GM18909 (cell line): ENCODE data around the gene MARK2.
"Not testable (repeated sequence)": the region's sequence is repeated elsewhere in the genome, so short reads cannot be mapped to it uniquely, and the experiment has no call there.

Source experiments
- ATAC-seq: cut with Tn5 transposase; IDR thresholded peaks from one replicate; pipeline ENCODE4 v1.9.1; 2021; ENCODE audit warnings: mild to moderate bottlenecking; ENCODE audit not compliant: unreplicated experiment, poor library complexity

MARK2 gene

DNA sequence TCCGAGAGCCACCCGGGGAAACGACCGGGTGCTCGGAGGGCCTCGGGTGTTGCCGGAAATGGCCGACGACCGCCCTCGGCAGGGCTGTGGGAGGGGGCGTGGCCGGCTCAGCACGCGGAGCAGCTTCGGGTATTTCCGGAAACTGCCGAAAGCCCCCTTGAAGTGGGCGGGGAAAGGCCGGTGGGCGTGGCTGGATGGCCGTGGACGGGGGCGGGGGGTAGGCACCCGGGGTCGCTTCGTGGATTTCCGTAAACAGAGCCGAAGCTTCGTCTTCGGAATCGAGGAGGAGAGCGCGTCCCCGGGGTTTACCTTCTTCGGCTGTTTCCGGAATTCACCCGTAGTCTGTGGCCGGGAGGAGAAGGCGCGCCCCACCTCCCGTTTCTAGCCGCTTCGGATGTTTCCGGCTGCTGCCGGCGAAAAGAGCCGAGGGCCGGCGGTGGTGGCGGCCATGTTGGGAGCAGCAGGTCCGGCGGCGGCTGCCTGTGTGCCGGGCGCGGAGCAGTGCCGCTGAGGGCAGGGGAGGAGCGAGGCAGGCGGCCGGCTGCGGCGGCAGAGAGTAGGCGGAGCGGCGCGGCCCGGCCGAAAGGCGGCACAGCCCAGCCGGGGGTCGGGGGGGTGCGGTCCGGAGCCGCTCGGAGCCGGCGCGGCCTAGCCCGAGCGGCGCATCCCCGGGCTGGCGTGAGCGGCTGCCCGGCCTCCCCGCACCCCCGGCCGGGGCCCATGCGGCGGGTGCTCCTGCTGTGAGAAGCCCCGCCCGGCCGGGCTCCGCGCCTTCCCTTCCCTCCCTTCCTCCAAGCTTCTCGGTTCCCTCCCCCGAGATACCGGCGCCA is at the start of gene MARK2:
Gene MARK2, plus strand, starts transcription at position 433 of the 830 bp plus-strand sequence. Its CDS starts 397 bp downstream, at position 830.
- peak; percentile 80 for ATAC-seq

- no peak for ATAC-seq
Measured at GRCh38 chr11:63791495-63792167, 47.3 kb upstream of the MARK2 start.

GRCh38 chr11:63793161-63793560 is 45.7 kb upstream of the MARK2 start:
- ATAC-seq, result no peak

DNA sequence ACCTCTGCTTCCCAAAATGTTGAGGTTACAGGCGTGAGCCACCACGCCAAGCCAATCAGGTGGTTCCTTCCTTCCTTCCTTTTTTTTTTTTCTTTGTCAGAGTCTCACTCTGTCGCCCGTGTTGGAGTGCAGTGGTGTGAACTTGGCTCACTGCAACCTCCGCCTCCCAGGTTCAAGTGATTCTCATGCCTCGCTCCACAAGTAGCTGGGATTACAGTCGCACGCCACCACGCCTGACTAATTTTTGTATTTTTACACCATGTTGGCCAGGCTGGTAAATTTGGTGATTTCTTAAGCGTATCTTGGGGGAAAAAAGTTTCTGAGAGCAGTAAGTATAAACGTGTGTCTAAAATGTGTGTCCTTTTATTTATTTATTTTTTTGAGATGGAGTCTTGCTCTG is 43.8 kb upstream of the MARK2 start:
- ATAC-seq, result no peak

- no peak for ATAC-seq
Measured at GRCh38 chr11:63800921-63801320, 38.0 kb upstream of the MARK2 start.

GRCh38 chr11:63802637-63803414 is 36.1 kb upstream of the MARK2 start:
- no peak for ATAC-seq

DNA sequence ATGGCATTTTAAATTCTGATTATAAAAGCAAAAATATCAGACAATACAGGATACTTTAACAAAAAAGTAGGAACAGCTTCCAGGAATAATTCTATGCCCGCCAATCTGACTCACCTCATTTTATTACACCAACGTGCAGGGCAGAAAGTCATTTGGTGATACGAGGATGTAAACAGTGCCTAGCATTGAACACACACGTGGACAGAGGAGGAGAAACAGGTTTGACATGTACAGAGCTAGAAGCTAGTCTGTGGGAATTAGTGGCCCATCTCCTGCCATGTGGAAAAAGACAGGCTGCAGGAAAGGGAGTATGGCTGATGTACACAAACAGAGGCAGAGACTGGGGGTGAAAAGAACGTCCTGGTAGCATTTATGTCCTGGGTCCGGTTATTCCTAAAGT is 34.7 kb upstream of the MARK2 start:
- no peak for ATAC-seq

GRCh38 chr11:63805844-63806415 is 33.0 kb upstream of the MARK2 start:
- no peak for ATAC-seq

DNA sequence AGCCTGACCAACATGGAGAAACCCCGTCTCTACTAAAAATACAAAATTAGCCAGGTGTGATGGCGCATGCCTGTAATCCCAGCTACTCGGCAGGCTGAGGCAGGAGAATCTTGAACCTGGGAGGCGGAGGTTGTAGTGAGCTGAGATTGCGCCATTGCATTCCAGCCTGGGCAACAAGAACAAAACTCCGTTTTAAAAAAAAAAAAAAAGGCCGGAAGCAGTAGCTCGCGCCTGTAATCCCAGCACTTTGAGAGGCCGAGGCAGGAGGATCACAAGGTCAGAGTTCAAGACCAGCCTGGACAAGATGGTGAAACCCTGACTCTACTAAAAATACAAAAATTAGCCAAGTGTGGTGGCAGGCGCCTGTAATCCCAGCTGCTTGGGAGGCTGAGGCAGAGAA is 28.5 kb upstream of the MARK2 start:
- not testable (repeated sequence) for ATAC-seq

- ATAC-seq, result no peak
Measured at GRCh38 chr11:63811522-63811921, 27.4 kb upstream of the MARK2 start.

DNA sequence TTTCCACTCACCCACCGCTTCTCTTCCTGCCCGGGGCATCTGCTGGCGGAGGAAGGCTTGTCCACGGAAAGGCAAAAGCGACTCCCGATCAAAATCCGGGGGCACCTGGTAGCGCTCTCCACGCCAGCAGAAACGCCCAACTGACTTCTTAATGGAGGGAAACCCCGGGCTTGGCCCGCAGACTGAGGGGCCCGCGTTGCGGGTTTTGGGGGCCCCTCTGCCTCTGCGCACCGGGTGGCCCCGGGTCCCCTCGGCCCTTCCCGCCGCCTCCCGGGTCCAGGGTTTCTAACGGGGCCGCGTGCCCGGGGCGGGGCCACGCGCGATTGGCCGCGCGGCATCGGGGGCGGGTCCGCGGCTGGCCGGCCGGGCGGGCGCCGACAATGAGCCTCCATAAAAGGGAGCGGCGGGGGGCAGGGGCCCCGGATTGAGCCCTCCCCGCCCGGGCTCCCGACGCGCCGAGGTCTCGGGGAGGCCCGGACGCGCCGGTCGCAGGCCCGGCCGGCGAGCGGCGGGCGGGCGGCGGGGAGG is 25.8 kb upstream of the MARK2 start, which contains the start of gene SPINDOC:
Gene SPINDOC, plus strand, starts transcription at position 422 of the 528 bp plus-strand sequence. CDS start 231 bp downstream, outside the sequence.
- peak; percentile 85 for ATAC-seq

DNA sequence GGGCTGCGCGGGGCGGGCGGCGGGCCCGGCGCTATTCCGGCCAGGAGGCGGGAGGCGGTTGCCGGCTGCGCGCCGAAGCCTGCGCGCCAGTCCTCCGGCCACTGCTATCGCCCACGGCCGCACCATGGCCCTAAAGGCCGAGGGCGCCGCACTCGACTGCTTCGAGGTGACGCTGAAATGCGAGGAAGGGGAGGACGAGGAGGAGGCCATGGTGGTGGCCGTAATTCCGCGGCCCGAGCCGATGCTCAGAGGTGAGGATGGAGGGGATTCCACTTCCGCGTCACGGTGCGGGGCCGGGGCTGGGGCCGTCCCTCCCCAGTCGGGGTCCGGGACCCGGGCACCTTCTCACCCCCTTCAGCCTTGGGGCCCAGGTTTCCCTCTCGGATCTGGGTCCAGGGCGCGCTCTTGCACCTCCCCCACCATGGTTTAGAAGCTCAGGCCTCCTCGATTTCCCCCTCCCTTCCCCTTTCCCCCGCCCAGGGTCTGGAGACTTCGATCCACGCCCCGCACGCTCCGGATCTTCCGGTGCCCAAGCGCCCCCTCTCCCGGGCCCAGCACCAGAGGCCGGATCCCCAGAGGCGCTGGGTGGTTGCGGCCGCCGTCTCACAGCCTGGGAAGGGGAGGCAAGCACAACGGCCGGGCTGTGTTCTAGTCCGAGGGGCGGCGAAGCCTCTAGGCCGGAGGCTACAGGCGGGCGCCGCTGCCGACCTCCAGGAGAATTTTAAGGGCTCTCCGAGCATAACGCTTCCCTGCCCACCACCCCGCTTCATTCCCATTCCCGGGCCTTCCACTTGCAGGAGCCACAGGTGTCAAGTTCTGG is 25.1 kb upstream of the MARK2 start:
- ATAC-seq, result peak; percentile 42

- no peak for ATAC-seq
Measured at GRCh38 chr11:63814383-63814736, 24.6 kb upstream of the MARK2 start.

GRCh38 chr11:63816166-63816565 is 22.7 kb upstream of the MARK2 start:
- no peak for ATAC-seq

- ATAC-seq, result no peak
Measured at GRCh38 chr11:63816732-63817131, 22.2 kb upstream of the MARK2 start.

DNA sequence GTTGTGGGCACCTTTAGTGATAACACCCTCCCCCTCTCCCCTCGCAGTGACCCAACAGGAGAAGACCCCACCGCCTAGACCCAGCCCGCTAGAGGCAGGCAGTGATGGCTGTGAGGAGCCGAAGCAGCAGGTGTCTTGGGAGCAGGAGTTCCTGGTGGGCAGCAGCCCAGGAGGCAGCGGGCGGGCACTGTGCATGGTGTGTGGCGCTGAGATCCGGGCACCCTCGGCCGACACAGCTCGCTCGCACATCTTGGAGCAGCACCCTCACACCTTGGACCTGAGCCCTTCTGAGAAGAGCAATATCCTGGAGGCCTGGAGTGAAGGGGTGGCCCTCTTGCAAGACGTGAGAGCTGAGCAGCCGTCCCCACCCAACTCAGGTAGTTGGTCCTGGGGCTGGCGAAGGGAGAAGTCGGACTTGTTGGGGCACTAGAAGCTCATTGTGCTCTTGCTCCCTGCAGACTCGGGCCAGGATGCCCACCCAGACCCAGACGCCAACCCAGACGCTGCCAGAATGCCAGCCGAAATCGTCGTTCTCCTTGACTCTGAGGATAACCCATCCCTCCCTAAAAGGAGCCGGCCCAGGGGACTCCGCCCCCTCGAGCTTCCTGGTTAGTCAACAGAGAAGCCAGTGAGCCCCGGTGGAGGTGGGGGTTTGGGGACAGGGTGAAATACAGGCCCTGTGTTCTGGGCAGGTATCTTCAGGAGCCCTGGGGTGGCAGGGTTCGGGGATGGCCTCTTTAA is 21.0 kb upstream of the MARK2 start:
- ATAC-seq, result no peak

DNA sequence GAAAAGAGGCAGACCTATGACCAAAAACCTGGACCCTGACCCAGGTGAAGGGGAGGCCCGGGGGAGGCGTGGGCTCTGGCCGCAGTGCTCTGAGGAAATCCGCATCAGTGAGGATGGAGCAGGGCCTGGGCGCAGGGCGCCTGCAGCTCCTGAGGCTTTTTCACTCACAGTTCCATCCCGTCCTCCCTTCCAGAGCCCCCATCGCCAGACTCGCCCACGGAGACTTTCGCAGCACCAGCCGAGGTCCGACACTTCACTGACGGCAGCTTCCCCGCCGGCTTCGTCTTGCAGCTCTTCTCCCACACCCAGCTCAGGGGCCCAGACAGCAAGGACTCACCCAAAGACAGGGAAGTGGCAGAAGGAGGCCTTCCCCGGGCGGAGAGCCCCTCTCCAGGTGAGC is 20.3 kb upstream of the MARK2 start:
- ATAC-seq, result no peak

DNA sequence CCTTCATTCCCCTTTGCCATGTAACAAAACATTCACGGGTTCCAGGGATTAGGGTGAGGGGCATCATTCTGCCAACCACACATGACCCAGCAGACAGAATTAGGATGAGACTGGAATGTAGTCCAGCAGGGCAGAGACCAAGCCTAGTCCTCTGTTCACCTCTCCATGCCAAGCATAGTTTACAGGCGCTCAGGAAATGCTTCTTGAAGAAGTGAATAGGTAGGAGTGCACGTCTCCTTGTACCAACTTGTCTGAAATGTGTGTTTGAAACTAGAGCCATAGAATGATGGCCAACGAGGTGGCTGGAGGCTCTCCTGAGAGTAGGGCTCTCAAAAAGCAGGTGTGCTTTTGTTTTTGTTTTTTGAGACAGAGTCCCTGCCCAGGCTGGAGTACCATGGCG is 17.5 kb upstream of the MARK2 start:
- ATAC-seq, result no peak
